NCI-H1105 (cell line): Measurements from ENCODE around the gene USP7.

Source experiments
- DNase-seq: peaks from one replicate; lab custom pipeline; 2025; lab: John Stamatoyannopoulos, UW

Gene USP7

GRCh38 chr16:8861563-8862308 lies 102.0 kb downstream of the USP7 start:
- no peak for DNase-seq

- DNase-seq: no peak
Observed at GRCh38 chr16:8859913-8860881, 103.5 kb downstream of the USP7 start.

- DNase-seq: no peak
Observed at GRCh38 chr16:8858994-8859912, 104.5 kb downstream of the USP7 start.

GRCh38 chr16:8855972-8856371 lies 107.7 kb downstream of the USP7 start:
- DNase-seq: no peak

GRCh38 chr16:8855051-8855786 lies 108.5 kb downstream of the USP7 start:
- no peak for DNase-seq

GRCh38 chr16:8854298-8854948 lies 109.3 kb downstream of the USP7 start:
- no peak for DNase-seq

GRCh38 chr16:8853611-8854010 lies 110.1 kb downstream of the USP7 start:
- no peak for DNase-seq

- DNase-seq: no peak
Observed at GRCh38 chr16:8853150-8853549, 110.6 kb downstream of the USP7 start.

GRCh38 chr16:8852534-8852933 lies 111.2 kb downstream of the USP7 start:
- no peak for DNase-seq

- DNase-seq: no peak
Observed at GRCh38 chr16:8851761-8852403, 111.8 kb downstream of the USP7 start.

GRCh38 chr16:8850279-8850885 lies 113.3 kb downstream of the USP7 start:
- no peak for DNase-seq

GRCh38 chr16:8849411-8850011 lies 114.2 kb downstream of the USP7 start:
- DNase-seq: no peak

- DNase-seq: no peak
Observed at GRCh38 chr16:8848939-8849391, 114.7 kb downstream of the USP7 start.

- no peak for DNase-seq
Observed at GRCh38 chr16:8848231-8848938, 115.3 kb downstream of the USP7 start.

GRCh38 chr16:8847623-8848022 lies 116.1 kb downstream of the USP7 start:
- no peak for DNase-seq

- no peak for DNase-seq
Observed at GRCh38 chr16:8847145-8847544, 116.6 kb downstream of the USP7 start.

GRCh38 chr16:8846401-8846932 lies 117.2 kb downstream of the USP7 start:
- DNase-seq: no peak

- DNase-seq: no peak
Observed at GRCh38 chr16:8845699-8846298, 117.9 kb downstream of the USP7 start.
